ENCODE measurements around the gene NEURL1.

GRCh38 chr10:103497161-103497915 lies 3.8 kb downstream of the NEURL1 start:
- TF ChIP-seq CTCF (IDR thresholded peaks at IDR 0.05) (no peak), POLR2A (IDR thresholded peaks at IDR 0.05) (no peak), EP300 (IDR thresholded peaks at IDR 0.05) (no peak)

Data from tibial nerve (tissue), 4 donors.